ENCODE measurements around the gene ENTHD1.

The ENTHD1 gene

GRCh38 chr22:39833093-39833492, 60.5 kb downstream of the ENTHD1 start:
- DNase-seq (ENCODE audit: low read depth): no peak
- no peak overlapping the region for H3K4me3 ChIP-seq (ENCODE audit: low read depth, low read length)
- TF ChIP-seq CTCF (IDR thresholded peaks at IDR 0.05; ENCODE audit: insufficient read depth, low read depth, low read length, missing control alignments): no peak

- TF ChIP-seq CTCF (IDR thresholded peaks at IDR 0.05; ENCODE audit: insufficient read depth, low read depth, low read length, missing control alignments): no peak
- H3K4me3 ChIP-seq (ENCODE audit: low read depth, low read length): no peak overlapping the region
- DNase-seq (ENCODE audit: low read depth): no peak
Observed at GRCh38 chr22:39832627-39833074, 60.9 kb downstream of the ENTHD1 start.

GRCh38 chr22:39825661-39826102, 67.9 kb downstream of the ENTHD1 start:
- TF ChIP-seq CTCF (IDR thresholded peaks at IDR 0.05; ENCODE audit: insufficient read depth, low read depth, low read length, missing control alignments): no peak
- peak; percentile 89 for DNase-seq (ENCODE audit: low read depth)
- H3K4me3 ChIP-seq (ENCODE audit: low read depth, low read length): no peak overlapping the region

GRCh38 chr22:39821008-39821407, 72.6 kb downstream of the ENTHD1 start:
- no peak overlapping the region for H3K4me3 ChIP-seq (ENCODE audit: low read depth, low read length)
- DNase-seq (ENCODE audit: low read depth): no peak
- no peak for TF ChIP-seq CTCF (IDR thresholded peaks at IDR 0.05; ENCODE audit: insufficient read depth, low read depth, low read length, missing control alignments)

- H3K4me3 ChIP-seq (ENCODE audit: low read depth, low read length): no peak overlapping the region
- no peak for DNase-seq (ENCODE audit: low read depth)
- no peak for TF ChIP-seq CTCF (IDR thresholded peaks at IDR 0.05; ENCODE audit: insufficient read depth, low read depth, low read length, missing control alignments)
Observed at GRCh38 chr22:39820256-39820655, 73.3 kb downstream of the ENTHD1 start.

GRCh38 chr22:39819429-39819828, 74.1 kb downstream of the ENTHD1 start:
- no peak for DNase-seq (ENCODE audit: low read depth)
- no peak for TF ChIP-seq CTCF (IDR thresholded peaks at IDR 0.05; ENCODE audit: insufficient read depth, low read depth, low read length, missing control alignments)
- H3K4me3 ChIP-seq (ENCODE audit: low read depth, low read length): no peak overlapping the region

- H3K4me3 ChIP-seq (ENCODE audit: low read depth, low read length): no peak overlapping the region
- no peak for DNase-seq (ENCODE audit: low read depth)
- no peak for TF ChIP-seq CTCF (IDR thresholded peaks at IDR 0.05; ENCODE audit: insufficient read depth, low read depth, low read length, missing control alignments)
Observed at GRCh38 chr22:39818094-39818493, 75.5 kb downstream of the ENTHD1 start.
